Measurements from ENCODE around the gene ZBTB7C.

Gene ZBTB7C

DNA sequence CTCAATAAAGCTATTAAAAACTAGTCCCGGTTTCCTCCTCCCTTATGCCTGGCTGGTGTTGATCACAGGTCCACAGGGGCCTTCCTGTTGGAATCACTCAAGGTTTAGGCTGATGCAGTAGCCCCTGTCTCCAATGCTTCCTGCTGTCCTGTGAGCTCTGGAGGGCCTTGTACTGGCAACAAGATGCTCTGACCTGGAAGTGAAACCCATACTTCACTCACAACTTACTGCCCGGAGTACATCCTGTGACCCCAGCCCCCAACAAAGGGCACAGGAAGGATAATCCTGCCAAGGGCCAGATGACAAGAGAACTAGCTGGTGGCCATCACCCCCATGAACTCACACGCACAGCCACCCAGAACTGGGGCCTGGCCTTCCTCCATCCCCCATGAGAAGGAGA, 50.3 kb downstream of the ZBTB7C start:
- no peak for DNase-seq (ENCODE audit: low read depth)
- no peak overlapping the region for H3K4me3 ChIP-seq (ENCODE audit: low read depth, low read length)

GRCh38 chr18:48356909-48357631, 52.1 kb downstream of the ZBTB7C start:
- DNase-seq (ENCODE audit: low read depth), result no peak
- no peak overlapping the region for H3K4me3 ChIP-seq (ENCODE audit: low read depth, low read length)

DNA sequence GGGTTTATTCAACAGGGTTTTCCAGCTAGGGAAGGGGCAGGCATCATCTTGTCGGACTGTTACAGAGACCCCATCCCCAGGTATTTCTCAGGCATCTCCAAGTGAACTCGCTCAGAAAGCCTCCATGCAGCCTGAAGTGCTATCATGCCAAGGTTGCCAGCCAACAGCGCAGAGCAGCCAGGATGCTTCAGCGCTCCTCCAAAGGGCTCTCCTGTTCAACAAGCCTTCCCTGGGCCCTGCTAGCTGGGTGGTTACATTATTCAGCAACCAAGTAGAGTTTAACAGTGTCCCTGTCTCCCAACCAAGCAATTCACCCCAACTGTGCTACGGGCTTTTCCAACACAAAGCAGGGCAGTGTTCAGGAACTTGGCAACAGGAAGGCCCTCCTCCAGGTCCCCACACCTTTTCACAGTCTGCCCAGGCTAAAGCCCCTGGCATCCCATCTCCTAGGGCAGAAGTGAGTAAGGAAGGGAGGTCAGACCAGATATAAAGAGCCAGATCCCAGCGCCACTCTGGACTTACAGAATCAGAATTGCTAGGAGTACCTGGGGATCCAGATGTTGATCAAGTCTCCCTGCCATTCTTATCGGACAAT, 52.9 kb downstream of the ZBTB7C start:
- no peak for DNase-seq (ENCODE audit: low read depth)
- H3K4me3 ChIP-seq (ENCODE audit: low read depth, low read length), result no peak overlapping the region

GRCh38 chr18:48355276-48356115, 53.7 kb downstream of the ZBTB7C start:
- DNase-seq (ENCODE audit: low read depth), result no peak
- H3K4me3 ChIP-seq (ENCODE audit: low read depth, low read length), result no peak overlapping the region

DNA sequence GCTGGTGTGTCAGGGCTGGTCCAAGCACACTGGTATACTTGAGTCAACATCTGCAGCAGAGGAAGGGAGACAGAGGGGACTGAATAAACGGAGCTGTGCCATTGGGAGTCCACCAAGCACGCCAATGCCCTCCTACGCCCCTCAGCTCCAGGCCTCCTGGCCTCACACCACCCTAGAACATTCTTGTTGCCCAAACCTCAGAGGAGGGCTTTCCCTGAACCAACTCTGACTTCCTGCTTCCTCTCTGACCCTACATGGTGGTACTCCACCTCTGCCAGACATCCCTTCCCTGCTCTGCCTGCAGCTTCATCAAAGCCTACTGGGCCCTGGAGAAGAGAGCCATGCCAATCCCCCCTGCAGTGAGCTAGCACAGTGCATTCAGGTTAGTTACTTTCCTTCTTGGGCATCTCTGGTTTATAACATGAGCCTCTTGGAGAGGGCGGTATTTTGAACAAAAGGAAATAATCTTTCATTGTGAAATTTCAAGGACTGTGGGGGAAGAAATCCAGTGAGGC, 54.4 kb downstream of the ZBTB7C start:
- DNase-seq (ENCODE audit: low read depth), result no peak
- no peak overlapping the region for H3K4me3 ChIP-seq (ENCODE audit: low read depth, low read length)

DNA sequence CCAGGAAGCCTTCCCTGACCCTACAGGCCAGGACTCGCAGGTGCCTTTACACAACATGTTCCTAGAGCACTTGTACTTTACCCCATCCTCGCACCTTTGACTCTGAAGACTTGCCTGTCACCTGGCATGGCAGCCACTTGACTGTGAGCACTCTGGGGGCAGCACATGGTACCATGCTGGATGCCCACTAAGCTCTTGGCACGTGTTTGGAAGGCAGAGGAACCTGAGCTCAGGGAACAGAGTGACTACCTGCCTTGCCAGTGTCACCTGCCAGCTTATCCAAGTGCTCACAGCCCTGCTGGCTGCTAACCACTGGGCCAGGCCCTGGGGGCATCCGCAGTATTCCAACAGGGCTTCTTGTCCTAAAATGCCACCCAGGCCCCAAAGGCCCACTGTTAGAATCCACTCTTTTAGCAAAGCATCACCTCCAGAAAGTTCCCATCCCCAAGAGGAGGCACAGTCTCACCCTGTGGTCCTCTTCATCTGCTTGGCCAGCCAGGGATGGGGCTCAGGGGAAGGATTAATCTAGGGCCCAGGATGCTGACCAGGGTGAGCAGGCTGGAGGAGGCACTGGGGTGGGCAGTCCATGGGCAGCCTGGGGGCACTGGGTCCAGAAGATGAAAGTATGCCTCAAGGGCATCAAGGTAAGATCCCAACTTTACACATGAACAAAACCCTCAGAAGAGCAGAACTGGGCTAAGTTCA, 57.0 kb downstream of the ZBTB7C start:
- DNase-seq (ENCODE audit: low read depth), result no peak
- H3K4me3 ChIP-seq (ENCODE audit: low read depth, low read length), result no peak overlapping the region

DNA sequence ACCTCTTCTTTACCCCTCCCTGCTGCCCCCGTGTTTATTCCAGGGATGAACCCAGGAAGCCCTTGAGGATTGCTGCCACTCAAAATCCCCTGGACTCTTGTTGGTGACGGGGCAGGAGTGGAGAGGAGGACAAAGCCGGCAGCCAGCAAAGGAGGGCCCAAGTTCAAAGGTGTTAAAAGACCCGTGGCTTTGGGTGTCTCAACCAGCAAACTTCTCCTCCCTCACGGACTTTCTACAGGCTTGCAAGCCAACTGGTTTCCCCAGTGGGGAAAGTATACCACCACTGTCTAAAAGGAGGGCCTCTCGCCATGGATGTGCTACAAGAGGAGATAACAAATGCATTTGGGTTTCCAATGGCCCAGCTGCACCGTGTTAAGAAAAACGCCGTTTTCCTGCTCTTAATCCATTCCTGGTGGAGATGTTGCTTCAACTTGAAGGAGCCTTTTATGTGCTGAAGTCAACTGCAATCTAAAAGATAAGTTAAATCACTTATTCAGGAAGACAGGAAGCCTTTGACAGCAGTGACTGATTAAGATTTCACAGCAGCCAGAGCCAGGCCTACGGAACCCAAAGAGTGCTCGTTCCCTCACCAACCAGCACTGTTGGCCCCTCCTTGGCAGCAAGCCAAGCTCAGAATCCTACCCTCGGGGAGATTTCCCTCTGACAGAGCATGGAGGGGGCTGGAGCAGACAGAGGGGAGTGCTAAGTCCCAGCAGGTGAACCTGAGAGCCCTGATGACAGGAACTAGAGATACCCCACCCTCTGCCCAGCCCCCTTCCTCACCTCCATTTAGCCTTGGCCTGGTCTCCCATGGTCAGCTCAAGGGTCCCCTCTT, 57.8 kb downstream of the ZBTB7C start:
- no peak overlapping the region for H3K4me3 ChIP-seq (ENCODE audit: low read depth, low read length)
- no peak for DNase-seq (ENCODE audit: low read depth)

DNA sequence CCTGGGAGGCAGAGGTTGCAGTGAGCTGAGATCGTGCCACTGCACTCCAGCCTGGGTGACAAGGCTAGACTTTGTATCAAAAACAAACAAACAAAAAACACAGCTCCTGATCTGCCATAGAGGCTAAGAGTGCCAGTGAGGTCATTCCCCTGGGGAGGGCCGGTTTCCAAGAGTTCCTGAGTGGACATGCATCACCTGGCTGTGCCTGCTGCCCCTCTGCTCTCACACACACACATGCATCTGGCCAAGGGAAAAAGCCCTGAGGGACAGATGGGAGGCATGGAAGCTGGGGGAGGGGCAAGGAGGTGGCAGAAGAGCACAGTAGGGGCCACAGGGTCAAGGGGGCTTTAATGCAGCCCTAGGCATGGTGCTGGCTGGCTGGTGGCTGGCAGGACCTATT, 60.4 kb downstream of the ZBTB7C start:
- H3K4me3 ChIP-seq (ENCODE audit: low read depth, low read length), result no peak overlapping the region
- DNase-seq (ENCODE audit: low read depth), result no peak

GRCh38 chr18:48347756-48348326, 61.3 kb downstream of the ZBTB7C start:
- DNase-seq (ENCODE audit: low read depth), result no peak
- no peak overlapping the region for H3K4me3 ChIP-seq (ENCODE audit: low read depth, low read length)

- no peak for DNase-seq (ENCODE audit: low read depth)
- no peak overlapping the region for H3K4me3 ChIP-seq (ENCODE audit: low read depth, low read length)
These were observed 63.6 kb downstream of the ZBTB7C start for GRCh38 chr18:48345596-48345995.

DNA sequence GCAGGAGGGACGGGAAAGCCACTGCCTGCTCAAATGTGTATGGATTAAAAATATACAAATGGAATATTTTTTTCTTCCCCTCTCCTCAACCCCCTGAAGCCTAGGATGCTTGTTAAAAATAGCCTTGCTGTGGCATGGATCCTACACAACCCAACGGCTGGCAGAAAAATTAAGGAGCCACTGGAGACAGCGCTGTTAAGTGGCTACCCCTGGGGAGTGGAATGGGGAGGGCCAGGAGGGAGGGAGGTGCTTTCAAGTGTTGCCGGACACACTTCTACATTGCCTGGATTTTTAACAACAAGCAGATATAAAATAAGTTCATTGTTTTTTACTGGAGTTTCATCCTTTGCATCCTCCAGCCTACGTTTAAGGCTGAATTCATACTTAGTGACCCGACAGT, 66.6 kb downstream of the ZBTB7C start:
- no peak for DNase-seq (ENCODE audit: low read depth)
- H3K4me3 ChIP-seq (ENCODE audit: low read depth, low read length), result no peak overlapping the region

- no peak for DNase-seq (ENCODE audit: low read depth)
- no peak overlapping the region for H3K4me3 ChIP-seq (ENCODE audit: low read depth, low read length)
These were observed 67.1 kb downstream of the ZBTB7C start for GRCh38 chr18:48342125-48342524.

DNA sequence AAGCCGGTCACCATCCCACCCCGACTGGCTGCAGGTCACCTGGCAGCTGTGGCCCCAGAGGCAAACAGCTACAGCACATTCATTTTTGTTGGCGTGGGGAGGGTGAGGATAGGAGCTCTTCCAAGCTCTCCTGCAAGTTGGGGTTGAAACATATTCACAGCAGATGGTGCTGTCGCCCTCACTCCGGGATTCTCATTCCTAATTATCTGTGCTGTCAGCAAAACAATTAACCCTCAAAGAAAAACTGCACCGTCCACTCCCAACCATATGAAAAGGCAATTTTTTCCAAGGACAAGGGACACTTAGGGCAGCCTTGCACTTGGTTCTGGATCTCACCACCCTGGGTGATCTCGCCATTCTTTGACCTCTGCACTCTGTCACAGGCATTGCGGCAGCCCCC, 68.6 kb downstream of the ZBTB7C start:
- H3K4me3 ChIP-seq (ENCODE audit: low read depth, low read length), result no peak overlapping the region
- no peak for DNase-seq (ENCODE audit: low read depth)

GRCh38 chr18:48339692-48340091, 69.5 kb downstream of the ZBTB7C start:
- DNase-seq (ENCODE audit: low read depth), result no peak
- H3K4me3 ChIP-seq (ENCODE audit: low read depth, low read length), result no peak overlapping the region

DNA sequence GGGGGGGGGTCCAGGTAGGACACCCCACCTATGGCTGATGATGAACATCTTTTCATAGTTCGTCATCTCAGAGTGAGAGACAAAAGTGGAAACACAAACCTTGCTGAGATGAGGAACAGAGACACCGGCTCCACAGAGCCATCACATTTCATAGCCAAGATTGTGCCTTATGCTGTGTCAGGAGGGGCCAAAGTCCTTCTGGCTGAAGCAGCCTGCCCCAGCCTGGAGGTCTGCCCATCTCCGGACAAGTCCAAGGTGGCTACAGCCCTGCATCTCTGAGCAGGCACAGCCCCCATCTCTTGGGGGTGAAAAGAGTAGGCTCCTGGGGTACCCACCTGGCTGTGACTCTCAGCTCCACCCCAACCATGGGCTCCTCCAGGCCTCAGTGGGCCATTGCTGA, 70.3 kb downstream of the ZBTB7C start:
- no peak overlapping the region for H3K4me3 ChIP-seq (ENCODE audit: low read depth, low read length)
- no peak for DNase-seq (ENCODE audit: low read depth)

GRCh38 chr18:48337053-48337452, 72.1 kb downstream of the ZBTB7C start:
- no peak overlapping the region for H3K4me3 ChIP-seq (ENCODE audit: low read depth, low read length)
- DNase-seq (ENCODE audit: low read depth), result no peak

DNA sequence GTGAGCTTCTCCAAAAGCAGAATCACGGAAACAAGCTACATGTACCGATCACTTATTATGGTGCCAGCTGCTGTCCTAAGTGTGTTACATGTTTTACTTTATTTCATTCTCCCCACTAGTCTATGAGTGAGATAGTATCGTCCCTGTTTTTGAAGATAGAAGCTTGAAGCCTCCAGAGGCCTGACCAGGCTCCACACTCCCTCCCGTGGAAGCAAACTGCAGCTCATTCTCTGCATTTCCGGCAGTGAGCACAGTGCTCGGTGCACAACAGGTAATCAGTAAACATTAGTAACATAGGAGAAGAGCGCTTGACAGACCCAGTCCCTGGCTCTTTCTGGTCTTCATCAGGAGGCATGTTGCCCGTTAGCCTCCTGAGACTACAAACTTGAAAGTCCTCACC, 72.9 kb downstream of the ZBTB7C start:
- DNase-seq (ENCODE audit: low read depth), result no peak
- H3K4me3 ChIP-seq (ENCODE audit: low read depth, low read length), result no peak overlapping the region

GRCh38 chr18:48335829-48336228, 73.4 kb downstream of the ZBTB7C start:
- DNase-seq (ENCODE audit: low read depth), result no peak
- H3K4me3 ChIP-seq (ENCODE audit: low read depth, low read length), result no peak overlapping the region

GRCh38 chr18:48334845-48335244, 74.3 kb downstream of the ZBTB7C start:
- H3K4me3 ChIP-seq (ENCODE audit: low read depth, low read length), result no peak overlapping the region
- no peak for DNase-seq (ENCODE audit: low read depth)

Data from skeletal muscle cell (primary cell).